ENCODE measurements around the gene LPP. TPM values are rescaled to one million over a fixed set of nuclear protein-coding genes. Genes with fewer than 3 reads are reported as not detected.

LPP gene
- total RNA-seq, 6 experiments from 2014 or later, result 84.1 to 121 (median 102) TPM

GRCh38 chr3:188721990-188722389 is 568.0 kb downstream of the LPP start:
- peaks cover 34% of the 10 kb centered on the region for H3K4me1 Mint-ChIP-seq (ENCODE audit: low read depth)
- DNase-seq, result no peak
- H3K27me3 Mint-ChIP-seq (ENCODE audit: insufficient read depth), result no peaks in the 10 kb centered on the region; the same call in 1 of the 2 replicates
- H3K4me3 Mint-ChIP-seq, result no peak overlapping the region
- TF ChIP-seq CTCF (IDR thresholded peaks at IDR 0.05), result no peak
- H3K36me3 Mint-ChIP-seq (ENCODE audit: low read depth), result no peaks in the 10 kb centered on the region
- H3K27ac Mint-ChIP-seq, result no peak overlapping the region
- H3K9me3 Mint-ChIP-seq, result no peaks in the 10 kb centered on the region

GRCh38 chr3:188722963-188723362 is 569.0 kb downstream of the LPP start:
- Mint-ChIP-seq H3K36me3 (ENCODE audit: low read depth) (no peaks in the 10 kb centered on the region), H3K4me1 (ENCODE audit: low read depth) (peaks cover 34% of the 10 kb centered on the region), H3K4me3 (no peak overlapping the region), H3K27me3 (ENCODE audit: insufficient read depth) (no peaks in the 10 kb centered on the region; the same call in 1 of the 2 replicates), H3K27ac (no peak overlapping the region), H3K9me3 (no peaks in the 10 kb centered on the region)
- no peak for TF ChIP-seq CTCF (IDR thresholded peaks at IDR 0.05)
- no peak for DNase-seq

- DNase-seq, result no peak
- no peak overlapping the region for H3K27ac Mint-ChIP-seq
- peaks cover 2% of the 10 kb centered on the region for H3K27me3 Mint-ChIP-seq (ENCODE audit: insufficient read depth)
- H3K4me1 Mint-ChIP-seq (ENCODE audit: low read depth), result peaks cover 7% of the 10 kb centered on the region
- H3K9me3 Mint-ChIP-seq, result no peaks in the 10 kb centered on the region
- peaks cover 6% of the 10 kb centered on the region for H3K36me3 Mint-ChIP-seq (ENCODE audit: low read depth)
- no peak for TF ChIP-seq CTCF (IDR thresholded peaks at IDR 0.05)
- no peak overlapping the region for H3K4me3 Mint-ChIP-seq
These were observed 573.1 kb downstream of the LPP start for GRCh38 chr3:188727052-188727451.

GRCh38 chr3:188728371-188728896 is 574.5 kb downstream of the LPP start:
- no peaks in the 10 kb centered on the region for H3K4me1 Mint-ChIP-seq (ENCODE audit: low read depth)
- peaks cover 3% of the 10 kb centered on the region for H3K27me3 Mint-ChIP-seq (ENCODE audit: insufficient read depth)
- no peak overlapping the region for H3K27ac Mint-ChIP-seq
- no peak overlapping the region for H3K4me3 Mint-ChIP-seq
- TF ChIP-seq CTCF (IDR thresholded peaks at IDR 0.05), result no peak
- no peaks in the 10 kb centered on the region for H3K9me3 Mint-ChIP-seq
- H3K36me3 Mint-ChIP-seq (ENCODE audit: low read depth), result peaks cover 7% of the 10 kb centered on the region
- DNase-seq, result no peak

GRCh38 chr3:188729422-188729821 is 575.5 kb downstream of the LPP start:
- Mint-ChIP-seq H3K27me3 (ENCODE audit: insufficient read depth) (peaks cover 3% of the 10 kb centered on the region), H3K36me3 (ENCODE audit: low read depth) (peaks cover 7% of the 10 kb centered on the region), H3K4me3 (no peak overlapping the region), H3K27ac (no peak overlapping the region), H3K4me1 (ENCODE audit: low read depth) (peaks cover 2% of the 10 kb centered on the region; the same call in 1 of the 2 replicates), H3K9me3 (no peaks in the 10 kb centered on the region)
- no peak for DNase-seq
- no peak for TF ChIP-seq CTCF (IDR thresholded peaks at IDR 0.05)

- H3K4me3 Mint-ChIP-seq, result no peak overlapping the region
- no peak overlapping the region for H3K27ac Mint-ChIP-seq
- DNase-seq, result no peak
- peaks cover 7% of the 10 kb centered on the region for H3K36me3 Mint-ChIP-seq (ENCODE audit: low read depth)
- H3K4me1 Mint-ChIP-seq (ENCODE audit: low read depth), result peaks cover 6% of the 10 kb centered on the region; the same call in 1 of the 2 replicates
- H3K9me3 Mint-ChIP-seq, result no peaks in the 10 kb centered on the region
- no peak for TF ChIP-seq CTCF (IDR thresholded peaks at IDR 0.05)
- H3K27me3 Mint-ChIP-seq (ENCODE audit: insufficient read depth), result peaks cover 3% of the 10 kb centered on the region
These were observed 580.4 kb downstream of the LPP start for GRCh38 chr3:188734395-188734794.

All from HFFc6 (cell line).